Measurements from ENCODE around the gene SLC24A3.
A peak's percentile ranks its signal among the peaks of the same experiment; 100 is the strongest.

Gene SLC24A3

GRCh38 chr20:19562426-19562825 lies 350.0 kb downstream of the SLC24A3 start:
- DNase-seq, result no peak

DNA sequence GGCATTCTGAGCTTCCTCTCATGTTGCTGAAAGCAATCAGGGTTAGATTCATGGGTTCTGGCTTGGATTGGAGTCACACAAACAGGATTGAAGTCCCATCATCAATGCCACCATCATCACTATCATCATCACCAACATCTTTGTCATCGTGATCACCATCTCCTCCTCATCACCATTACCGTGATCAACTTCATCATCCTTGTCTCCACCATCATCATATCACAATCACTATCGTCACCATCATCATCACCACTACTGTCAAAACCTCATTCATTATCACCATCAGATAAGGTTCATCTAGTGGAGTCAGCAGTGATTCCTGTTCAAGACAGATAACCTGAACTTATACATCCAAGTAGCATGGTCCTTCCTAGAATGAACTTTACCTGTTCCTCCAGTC lies 351.8 kb downstream of the SLC24A3 start:
- DNase-seq, result no peak

DNA sequence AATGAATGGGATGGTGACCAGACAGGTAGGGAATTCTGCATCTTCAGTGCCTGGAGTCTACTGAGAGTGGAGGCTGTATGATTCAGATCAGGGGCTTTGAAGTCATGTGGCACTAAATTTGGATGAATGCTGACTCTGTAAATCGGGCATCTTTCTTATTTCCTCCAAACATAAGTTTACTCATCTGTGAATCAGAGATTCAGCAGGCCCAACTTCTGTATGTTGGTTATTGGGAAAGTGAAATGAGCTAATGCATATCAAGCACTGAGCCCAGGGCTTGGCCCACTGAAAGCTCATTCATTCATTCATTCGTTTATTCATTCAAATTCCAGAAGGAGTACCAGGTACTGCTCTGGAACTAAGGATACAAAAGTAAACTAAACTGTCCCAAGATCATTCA lies 353.3 kb downstream of the SLC24A3 start:
- DNase-seq, result no peak

GRCh38 chr20:19566226-19566945 lies 353.9 kb downstream of the SLC24A3 start:
- no peak for DNase-seq

DNA sequence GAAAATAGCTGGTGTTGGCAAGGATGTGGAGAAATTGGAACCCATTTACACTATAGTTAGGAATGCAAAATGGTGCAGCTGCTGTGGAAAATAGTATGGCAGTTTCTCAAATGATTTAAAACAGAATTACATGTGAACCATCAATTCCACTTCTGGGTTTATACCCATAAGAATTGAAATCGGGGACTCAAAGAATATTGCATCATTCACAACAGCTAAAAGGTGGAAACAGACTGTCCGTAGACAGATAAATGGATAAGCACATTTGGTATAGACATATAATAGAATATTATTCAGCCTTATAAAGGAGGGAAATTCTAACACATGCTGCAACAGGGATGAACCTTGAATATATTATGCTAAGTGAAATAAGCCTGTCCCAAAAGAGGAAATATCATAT lies 355.7 kb downstream of the SLC24A3 start:
- DNase-seq, result no peak

DNA sequence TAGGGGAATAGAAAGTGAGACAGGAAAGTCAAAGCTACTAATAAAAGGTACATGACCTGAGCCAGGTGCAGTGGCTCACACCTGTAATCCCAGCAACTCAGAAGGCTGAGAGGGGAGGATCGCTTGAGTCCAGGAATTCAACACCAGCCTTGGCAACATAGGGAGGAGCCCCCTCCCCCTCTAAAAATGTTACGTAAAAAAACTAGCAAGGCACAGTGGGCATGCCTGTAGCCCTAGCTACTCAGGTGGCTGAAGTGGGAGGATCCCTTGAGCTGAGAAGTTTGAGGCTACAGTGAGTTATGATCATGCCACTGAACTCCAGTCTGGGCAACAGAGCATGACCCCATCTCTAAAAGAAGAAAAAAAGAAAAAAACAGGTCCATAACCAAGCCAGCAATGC lies 359.6 kb downstream of the SLC24A3 start:
- no peak for DNase-seq

GRCh38 chr20:19577692-19578091 lies 365.2 kb downstream of the SLC24A3 start:
- DNase-seq, result no peak

- no peak for DNase-seq
These were observed 370.3 kb downstream of the SLC24A3 start for GRCh38 chr20:19582782-19583181.

GRCh38 chr20:19583532-19584175 lies 371.2 kb downstream of the SLC24A3 start:
- peak in 2 of 6 experiments; percentile 3 to 7 for DNase-seq

DNA sequence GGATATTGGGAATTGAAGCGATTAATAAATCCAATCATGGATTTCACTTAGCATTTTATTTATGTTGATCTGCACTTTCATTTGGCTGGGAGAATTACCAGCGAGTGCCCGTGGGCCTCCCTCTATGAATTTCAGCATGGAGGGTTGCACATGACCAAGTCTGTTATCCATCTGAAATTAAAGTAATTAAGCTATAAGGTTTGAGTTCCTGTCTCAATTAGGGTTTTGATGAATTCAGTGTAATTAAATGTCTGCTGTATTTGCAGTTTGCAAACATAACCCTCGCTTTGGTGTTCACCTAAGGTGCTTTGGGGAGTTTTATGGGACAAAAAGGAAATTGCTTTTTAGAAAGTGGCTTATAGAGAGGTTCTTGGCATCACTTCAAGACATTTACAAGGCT lies 375.8 kb downstream of the SLC24A3 start:
- DNase-seq, result no peak

- no peak for DNase-seq
These were observed 376.3 kb downstream of the SLC24A3 start for GRCh38 chr20:19588732-19589131.

GRCh38 chr20:19589787-19590362 lies 377.4 kb downstream of the SLC24A3 start:
- no peak for DNase-seq

GRCh38 chr20:19590382-19590781 lies 377.9 kb downstream of the SLC24A3 start:
- DNase-seq, result no peak

DNA sequence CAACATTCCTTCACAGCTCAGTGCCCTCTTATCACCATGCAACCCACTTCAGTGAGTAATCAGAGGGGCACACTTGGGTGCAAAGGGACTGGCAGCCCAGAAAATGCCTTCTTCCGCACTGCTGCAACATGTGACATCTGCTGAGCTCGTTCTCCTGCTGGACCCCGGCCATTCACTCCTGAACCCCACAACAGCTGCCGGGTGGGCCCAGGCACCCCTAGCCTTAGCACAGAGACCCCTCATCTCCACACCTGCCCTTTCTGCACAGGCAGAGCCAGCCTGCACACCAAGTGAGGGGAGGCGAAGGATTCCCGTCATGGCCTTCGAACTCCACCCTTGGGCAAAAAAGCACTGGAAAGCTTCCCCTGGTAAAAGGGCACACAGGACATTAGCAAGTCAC lies 381.3 kb downstream of the SLC24A3 start:
- DNase-seq, result no peak

DNA sequence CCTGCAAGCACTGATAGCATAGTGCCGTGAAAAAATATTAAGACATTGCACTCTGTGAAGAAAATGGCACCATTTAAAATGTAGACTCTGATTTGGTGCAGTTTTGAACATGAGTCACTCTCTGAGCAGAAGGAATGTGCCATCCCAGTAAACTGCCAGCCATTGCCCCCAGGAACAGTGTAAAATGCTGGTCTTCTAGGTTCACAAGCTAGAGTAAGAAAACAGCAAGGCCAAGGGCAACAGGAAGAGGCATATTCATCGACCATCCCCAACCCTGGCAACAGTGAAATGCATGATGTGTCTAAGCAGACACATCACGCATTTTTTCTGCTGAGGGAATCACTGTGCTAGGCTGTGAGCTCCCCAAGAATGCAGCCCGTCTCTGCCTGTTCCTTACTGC lies 382.5 kb downstream of the SLC24A3 start:
- DNase-seq, result no peak

GRCh38 chr20:19598117-19598850 lies 385.8 kb downstream of the SLC24A3 start:
- no peak for DNase-seq

GRCh38 chr20:19599200-19599599 lies 386.8 kb downstream of the SLC24A3 start:
- no peak for DNase-seq

DNA sequence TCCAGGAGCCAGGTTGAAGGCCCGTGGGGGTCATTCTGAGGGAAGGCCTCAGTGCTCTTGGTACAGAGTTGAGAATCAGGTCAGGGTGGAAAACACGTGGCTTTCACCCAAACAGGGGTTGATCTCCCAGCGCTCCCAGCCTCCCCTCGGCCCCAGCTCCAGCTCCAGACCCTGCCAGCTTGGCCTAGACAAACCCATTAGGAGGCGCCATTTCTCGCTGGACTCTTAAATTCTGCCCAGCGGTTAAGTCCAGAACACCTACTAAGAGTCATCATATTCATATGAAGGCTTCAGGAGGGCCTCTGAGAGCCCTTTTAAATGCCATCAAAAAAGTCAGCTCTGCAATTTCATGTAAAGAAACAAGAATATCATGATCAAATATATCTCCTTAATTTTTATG lies 387.6 kb downstream of the SLC24A3 start:
- DNase-seq, result no peak

GRCh38 chr20:19601126-19601810 lies 388.8 kb downstream of the SLC24A3 start:
- DNase-seq, result no peak

DNA sequence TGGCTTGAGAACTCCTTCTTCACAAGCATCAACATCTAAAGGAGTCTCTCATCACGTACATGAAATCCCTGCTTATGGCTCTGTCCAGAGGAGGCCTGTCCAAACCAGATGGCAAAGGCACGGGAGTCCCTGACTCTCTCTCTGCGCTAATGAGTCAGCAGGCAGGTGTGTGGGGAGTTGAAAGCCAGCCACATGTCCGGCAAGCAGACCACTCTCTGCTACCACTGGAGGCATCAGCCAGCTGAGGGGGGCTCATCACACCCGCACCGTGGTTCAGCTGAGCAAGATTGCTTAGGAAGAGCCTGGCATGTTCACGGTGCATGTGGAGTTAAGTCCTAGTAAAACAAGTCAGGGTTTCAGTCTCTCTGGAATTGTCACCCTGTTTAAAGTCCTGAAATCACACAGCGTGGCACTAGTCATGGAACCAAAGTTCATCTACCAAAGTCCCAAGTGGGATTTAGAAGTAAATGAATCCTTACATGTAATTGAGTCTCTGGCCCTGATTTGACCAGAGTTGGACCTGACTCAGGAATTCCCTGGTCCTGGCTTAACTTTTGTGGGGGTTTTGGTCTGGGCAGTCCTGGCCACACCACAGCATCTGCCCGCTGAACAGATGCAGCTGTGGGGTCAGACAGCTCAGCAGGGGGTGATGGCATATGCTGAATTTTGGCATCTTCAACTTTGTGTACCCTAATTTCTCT lies 390.4 kb downstream of the SLC24A3 start:
- DNase-seq, result no peak

DNA sequence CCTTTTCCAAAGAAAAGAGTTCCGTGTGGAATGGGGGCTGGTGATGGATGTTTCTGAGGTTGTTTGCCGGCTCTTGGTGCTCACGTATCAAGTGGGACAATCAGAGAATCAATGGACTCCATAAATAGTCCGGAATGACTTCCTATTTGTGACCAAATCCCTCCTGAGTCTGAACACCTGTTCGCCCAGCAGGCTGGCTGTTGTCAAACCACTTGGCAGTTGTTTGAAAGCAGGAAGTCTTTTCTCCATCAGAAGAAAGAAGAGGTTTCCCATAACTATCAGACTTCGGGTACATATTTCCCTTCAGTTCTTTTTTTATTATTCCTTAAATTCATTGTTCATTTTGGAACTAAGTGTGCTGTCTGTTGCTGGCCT lies 390.9 kb downstream of the SLC24A3 start:
- DNase-seq, result no peak

GRCh38 chr20:19605786-19606485 lies 393.5 kb downstream of the SLC24A3 start:
- DNase-seq, result no peak

Data from stimulated activated naive CD4-positive, alpha-beta T cell (primary cell).